ENCODE data around the gene PGLYRP3. TPM values are rescaled to one million over a fixed set of nuclear protein-coding genes. Genes with fewer than 3 reads are reported as not detected.
A peak's percentile ranks its signal among the peaks of the same experiment; 100 is the strongest.

PGLYRP3 gene
- total and polyA plus RNA-seq, 2 of the 13 experiments (the other 11 are each of a cell fraction or from before 2014, with no cell fraction given): not detected

GRCh38 chr1:153288634-153289275 lies 24.0 kb downstream of the PGLYRP3 start:
- no peaks in the 10 kb centered on the region for H3K79me2 ChIP-seq (ENCODE audit: insufficient read depth, low read length)
- H3K9ac ChIP-seq (ENCODE audit: insufficient read depth, low read depth, low read length): no peak overlapping the region
- H3K4me3 ChIP-seq (replicated peaks in 1 of 3; ENCODE audit: insufficient read depth in 1 of 3, low read depth in 2 of 3, low read length in 3 of 3): no peak overlapping the region
- POLR2A ChIA-PET: no interaction called here
- H3K36me3 ChIP-seq (replicated peaks in 1 of 2; ENCODE audit: control insufficient read depth in 1 of 2, insufficient read depth in 2 of 2, low read length in 2 of 2): no peaks in the 10 kb centered on the region
- in situ Hi-C loops (cut with HindIII; ENCODE audit: extremely low pct_ligation_motif_present, low pct_unique_long_range_greater_than_20kb) (no loop called here), intact Hi-C loops (cut with micrococcal nuclease; ENCODE audit: unreplicated experiment) (no loop called here)
- CTCF ChIA-PET (ENCODE audit: low intra/inter-chr PET ratio, low total read pairs): no interaction called here
- TF ChIP-seq CTCF (CRISPR knock-in tag; IDR thresholded peaks at IDR 0.05) (peak; percentile 67), KLF15 (CRISPR knock-in tag; IDR thresholded peaks at IDR 0.05; ENCODE audit: borderline replicate concordance) (no peak), ZNF12 (CRISPR knock-in tag; IDR thresholded peaks at IDR 0.05) (no peak), STAG1 (CRISPR knock-in tag; IDR thresholded peaks at IDR 0.05) (0 out of 2 replicates have a peak, but pooled peaks have one; percentile 12), XRCC5 (optimal IDR thresholded peaks at IDR 0.05; ENCODE audit: low read length) (peak; percentile 60), TCF7 (IDR thresholded peaks at IDR 0.05; ENCODE audit: low read depth) (no peak), CENPT (CRISPR knock-in tag; IDR thresholded peaks at IDR 0.05; ENCODE audit: low read depth) (no peak)
- BruUV-seq (replicated peaks): no TSS peak
- H2AFZ ChIP-seq (ENCODE audit: low read length): no peak overlapping the region
- ATAC-seq (peak; percentile 94), DNase-seq (ENCODE audit: low spot score) (no peak), FAIRE-seq (no peak)
- H3K9me3 ChIP-seq (ENCODE audit: low read length): no peaks in the 10 kb centered on the region
- H3K4me2 ChIP-seq (ENCODE audit: low read depth, low read length): no peak overlapping the region
- no peak overlapping the region for H3K27ac ChIP-seq (ENCODE audit: extremely low read length, insufficient read depth, low read length)
- no peaks in the 10 kb centered on the region for H4K20me1 ChIP-seq (ENCODE audit: insufficient read depth, low read length)
- H3K27me3 ChIP-seq (ENCODE audit: control insufficient read depth in 1 of 2, insufficient read depth in 2 of 2, low read length in 2 of 2): peaks cover 2 to 19% of the 10 kb centered on the region in 2 experiments; a peak in 3 of 5 replicates
- 64% methylated on average over 7 of the region's 11 CpGs for WGBS (ENCODE audit: low lambda C conversion rate)
- no peaks in the 10 kb centered on the region for H3K4me1 ChIP-seq (ENCODE audit: insufficient read depth, low read length)
